ENCODE results near the gene LONRF2.
A peak's percentile ranks its signal among the peaks of the same experiment; 100 is the strongest.

The LONRF2 gene

DNA sequence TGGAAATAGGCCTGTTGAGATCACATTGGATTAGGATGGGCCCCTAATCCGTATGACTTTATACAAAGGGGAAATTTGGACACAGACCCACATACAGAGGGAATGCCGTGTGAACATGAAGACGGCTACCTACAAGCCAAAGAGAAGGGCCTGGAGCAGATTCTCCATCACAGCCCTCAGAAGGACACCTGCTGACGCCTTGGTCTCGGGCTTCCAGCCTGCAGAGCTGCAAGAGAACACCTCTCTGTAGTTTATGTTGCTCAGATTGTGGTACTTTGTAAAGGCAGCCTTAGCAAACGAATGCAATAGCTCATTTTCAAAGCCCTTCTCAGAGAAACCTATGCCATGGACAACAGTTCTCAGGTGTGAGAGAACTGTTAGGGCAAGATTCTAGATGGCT lies 86.1 kb downstream of the LONRF2 start:
- no peak for DNase-seq (ENCODE audit: low read depth)

DNA sequence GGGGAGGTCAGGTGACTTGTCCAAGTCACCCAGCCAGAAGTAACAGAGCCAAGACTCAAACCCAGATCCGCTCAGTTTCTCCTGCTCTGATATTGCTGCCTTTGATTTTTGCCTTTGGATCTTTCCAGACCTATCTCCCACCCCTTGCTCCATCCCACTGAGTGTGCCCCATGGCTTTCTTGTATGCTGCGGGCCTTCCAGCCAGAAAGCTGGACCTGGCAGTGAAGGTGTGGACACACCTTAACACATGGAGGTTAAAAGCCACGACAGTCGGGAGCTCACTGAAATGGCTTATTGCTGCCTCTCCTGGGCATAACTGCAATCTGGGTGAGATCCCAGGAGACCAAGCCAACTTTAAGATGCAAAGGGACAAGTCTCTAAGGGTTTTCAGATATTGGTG lies 86.7 kb downstream of the LONRF2 start:
- DNase-seq (ENCODE audit: low read depth) = no peak

DNA sequence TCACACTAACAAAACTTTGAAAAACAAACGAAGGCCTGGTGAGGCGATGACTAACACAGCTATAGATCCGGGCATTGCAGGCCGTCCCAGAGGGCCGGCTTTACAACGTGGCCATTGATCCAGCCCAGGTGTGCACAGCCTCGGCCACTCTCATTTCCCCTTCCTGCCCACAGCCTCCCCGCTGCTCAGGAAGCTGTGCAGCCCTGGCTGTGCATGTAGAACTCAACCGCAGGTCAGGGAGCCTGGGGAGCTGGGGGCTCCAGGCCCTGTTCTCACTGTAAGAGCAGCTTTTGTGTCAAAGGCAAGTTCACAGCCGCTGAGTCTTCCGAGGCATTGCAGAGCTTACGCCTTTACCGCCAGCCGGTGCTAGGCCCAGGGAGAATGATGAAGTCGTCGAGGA lies 87.2 kb downstream of the LONRF2 start:
- no peak for DNase-seq (ENCODE audit: low read depth)

DNA sequence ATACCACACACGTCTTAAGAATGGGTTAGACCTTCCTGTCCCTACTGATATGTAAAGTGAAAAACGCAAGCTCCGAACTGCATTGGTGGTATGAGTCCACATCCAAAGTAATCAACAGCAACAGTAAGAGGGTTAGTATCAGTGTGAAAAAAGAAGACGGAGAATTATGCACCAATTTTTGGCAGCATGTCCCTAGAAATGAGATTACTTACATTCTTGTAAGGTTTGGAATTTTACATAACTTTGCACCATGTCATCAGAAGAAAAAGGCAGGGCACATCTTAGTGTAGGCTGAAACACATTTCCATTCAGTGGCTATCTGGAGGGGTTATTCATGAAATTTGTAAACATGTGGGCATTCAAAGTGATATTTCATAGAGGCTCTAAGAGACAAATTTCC lies 88.2 kb downstream of the LONRF2 start:
- peak; percentile 67 for DNase-seq (ENCODE audit: low read depth)

DNA sequence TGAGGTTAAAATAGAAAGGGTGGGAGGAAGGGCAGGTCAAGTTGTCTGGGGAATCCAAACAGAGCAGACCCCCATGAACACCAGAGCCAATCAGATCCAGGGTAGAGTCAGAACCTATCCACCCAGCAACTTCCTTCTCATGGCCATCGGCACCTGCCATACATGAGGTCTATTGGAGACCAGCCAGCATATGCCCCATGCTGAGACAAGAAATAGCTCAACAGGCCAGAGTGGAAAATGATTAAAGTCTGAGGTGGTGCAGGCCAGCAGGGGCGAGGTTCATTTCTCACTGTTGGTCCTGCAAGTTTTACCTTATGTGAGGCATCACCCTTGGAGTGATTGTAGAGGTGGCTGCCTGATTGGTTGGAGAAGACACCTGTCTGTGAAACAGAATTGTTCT lies 89.2 kb downstream of the LONRF2 start:
- no peak for DNase-seq (ENCODE audit: low read depth)

DNA sequence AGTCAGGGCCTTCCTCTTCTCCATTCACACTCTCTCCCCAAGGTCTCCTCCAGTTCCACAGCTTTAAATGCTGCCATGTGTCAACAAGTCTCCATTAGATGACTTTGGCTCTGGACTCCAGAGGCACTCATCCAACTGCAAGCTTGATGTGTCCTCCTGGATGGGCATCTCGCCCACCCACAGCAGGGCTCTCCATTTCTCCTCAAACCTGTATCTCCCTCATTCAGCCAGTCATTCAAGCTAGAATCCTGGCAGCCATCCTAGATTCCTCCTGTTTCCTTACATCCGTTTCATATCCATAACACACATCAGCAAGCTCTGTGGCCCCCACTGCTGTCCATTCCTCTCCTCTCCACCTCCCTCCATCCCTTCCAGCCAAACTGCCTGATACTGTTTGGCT lies 91.5 kb downstream of the LONRF2 start:
- peak; percentile 25 for DNase-seq (ENCODE audit: low read depth)

DNA sequence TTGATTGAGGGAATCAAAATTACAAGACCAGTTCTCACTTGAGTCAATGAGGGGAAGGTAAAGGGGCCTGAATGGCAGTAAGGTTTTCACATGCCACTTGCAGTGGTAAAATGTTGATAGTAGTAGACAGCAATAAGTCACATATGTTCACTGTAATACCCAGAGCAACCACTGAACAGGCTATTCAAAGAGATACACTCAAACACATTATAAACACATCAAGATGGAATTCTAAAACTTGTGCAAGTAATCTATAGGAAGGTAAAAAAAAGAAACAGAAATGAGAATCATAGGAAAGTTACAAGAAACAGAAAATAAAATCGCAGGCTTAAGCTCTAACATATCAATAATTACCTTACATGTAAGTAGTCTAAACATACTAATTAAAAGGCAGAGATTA lies 93.3 kb downstream of the LONRF2 start:
- no peak for DNase-seq (ENCODE audit: low read depth)

DNA sequence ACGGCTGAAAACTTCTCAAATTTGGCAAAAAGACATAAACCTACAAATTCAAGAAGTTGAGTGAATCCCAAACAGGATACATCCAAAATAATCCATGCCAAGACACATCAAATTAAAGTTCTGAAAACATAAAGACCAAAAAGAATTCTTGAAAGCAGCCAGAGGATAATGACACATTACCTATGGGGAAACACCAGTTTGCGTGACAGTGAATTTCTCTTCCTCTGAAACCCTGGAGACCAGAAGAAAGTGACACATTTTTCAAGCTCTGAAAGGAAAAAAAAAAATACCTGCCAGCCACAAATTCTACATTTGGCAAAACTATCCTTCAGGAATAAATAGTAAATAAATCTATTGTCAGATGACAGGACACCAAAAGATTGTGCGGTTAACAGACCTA lies 93.9 kb downstream of the LONRF2 start:
- no peak for DNase-seq (ENCODE audit: low read depth)

DNA sequence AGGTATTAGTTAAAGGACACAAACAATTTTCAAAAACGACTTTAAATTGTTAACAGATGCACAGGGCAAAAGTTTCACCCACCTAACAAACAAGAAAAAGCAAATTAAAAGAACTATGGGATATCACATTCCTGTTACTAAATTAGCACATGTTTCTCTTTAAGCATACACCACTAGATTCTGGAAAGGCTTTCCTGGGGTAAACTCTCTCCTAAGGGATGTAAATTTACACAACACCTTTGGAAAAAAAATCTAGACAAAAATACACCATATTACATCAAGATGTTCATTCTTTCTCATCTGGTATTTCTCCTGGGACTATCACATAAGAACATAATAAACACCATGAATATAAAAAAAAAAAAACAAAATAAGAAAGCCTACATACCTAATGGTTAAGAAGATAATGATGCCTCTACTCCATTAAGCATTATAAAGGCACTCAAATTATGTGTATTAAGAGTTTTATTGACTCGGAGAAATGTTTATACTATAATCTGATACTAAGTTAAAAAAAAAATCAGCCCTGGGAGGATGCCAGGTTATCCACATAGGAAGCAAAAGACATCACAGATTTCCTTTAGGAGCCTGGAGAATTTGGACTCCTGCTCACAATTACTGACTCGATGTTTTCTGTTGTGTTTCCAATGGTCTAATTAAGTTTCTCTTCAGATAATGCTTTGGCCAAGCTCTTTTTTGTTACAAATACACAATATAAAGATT lies 97.2 kb downstream of the LONRF2 start:
- peak; percentile 23 for DNase-seq (ENCODE audit: low read depth)

DNA sequence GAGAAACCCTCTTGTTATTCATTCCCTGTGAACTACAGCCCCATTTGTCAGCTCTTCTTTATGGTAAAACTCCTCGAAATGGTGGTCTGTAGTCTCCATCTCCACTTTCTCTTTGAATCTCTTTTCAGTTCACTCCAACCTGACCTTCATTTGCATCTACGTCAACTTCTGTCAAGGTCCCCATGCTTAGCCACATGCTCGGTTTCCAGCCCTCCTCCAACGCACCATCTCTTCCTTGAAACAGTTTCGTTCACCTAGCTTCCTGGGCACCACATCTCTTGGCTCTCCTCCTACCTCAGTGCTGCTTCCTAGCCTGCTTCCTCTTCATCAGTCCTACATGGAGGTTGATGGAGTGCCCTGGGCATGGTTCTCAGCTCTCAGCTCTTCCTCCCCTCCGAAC lies 98.8 kb downstream of the LONRF2 start:
- DNase-seq (ENCODE audit: low read depth) = no peak
